GM12878 (cell line): ENCODE measurements around the gene CCDC177. TPM values are rescaled to one million over a fixed set of nuclear protein-coding genes. Genes with fewer than 3 reads are reported as not detected.

ENCODE experiments used
- ATAC-seq: fragments of 200-7000 bp; cut with Tn5 transposase; 3 replicates; pipeline ENCODE4 v1.9.1; 2020; ENCODE audit warnings: mild to moderate bottlenecking, moderate library complexity
- BruUV-seq: library from RNA; stranded (reverse); fragments of 400-500 nt; replicated peaks from 2 replicates; lab custom pipeline; 2021; lab: Mats Ljungman, UMichigan
- CTCF ChIA-PET: fragments of 300-600 bp; sonication (Branson Sonifier 250); formaldehyde crosslinking; extraction: SDS; loops from one replicate; lab custom pipeline; 2021; ENCODE audit warnings: inconsistent platforms; lab: Yijun Ruan, JAX
- POLR2A ChIA-PET: fragments of 350-600 bp; formaldehyde crosslinking; extraction: SDS; loops from one replicate; lab custom pipeline; 2021; ENCODE audit warnings: inconsistent platforms; lab: Charles Lee
- RAD21 ChIA-PET: fragments of 300-600 bp; sonication (Branson Sonifier 250); formaldehyde crosslinking; loops from one replicate; lab custom pipeline; 2023; ENCODE audit warnings: antibody characterized with exemption; ENCODE audit not compliant: unreplicated experiment; lab: Charles Lee
- SMC1A ChIA-PET: fragments of 300-600 bp; sonication (Branson Sonifier 250); formaldehyde crosslinking; loops from one replicate; lab custom pipeline; 2023; ENCODE audit not compliant: unreplicated experiment, uncharacterized antibody; lab: Charles Lee
- DNase-seq: peaks from one replicate; pipeline ENCODE4 v3.0.0-alpha.2; 2011; ENCODE audit warnings: low read depth, low spot score
- FAIRE-seq: peaks from 3 replicates; lab custom pipeline; 2011; peaks lifted over from hg19 to GRCh38; lab: Jason Lieb, UNC
- H2AFZ ChIP-seq: 2 replicates; pipeline ENCODE4 v1.6.0; 2011; ENCODE audit warnings: low read depth, low read length, control low read depth; ENCODE audit not compliant: control insufficient read depth
- H3K27ac ChIP-seq: 2 replicates; pipeline ENCODE4 v1.5.1; 2011; ENCODE audit warnings: control low read depth; ENCODE audit not compliant: control insufficient read depth, insufficient read depth
- H3K27me3 ChIP-seq, 2 experiments: replicated peaks in 1 of 2; 2 replicates each; pipeline versions ENCODE4 v1.6.0 to v1.6.1; 2011; ENCODE audit warnings: low read length in 1 of 2; ENCODE audit not compliant: control insufficient read depth in 2 of 2, insufficient read depth in 2 of 2
- H3K36me3 ChIP-seq, 2 experiments: 2 replicates each; pipeline ENCODE4 v1.5.1; 2011; ENCODE audit warnings: low read length in 1 of 2; ENCODE audit not compliant: control insufficient read depth in 2 of 2, insufficient read depth in 2 of 2
- H3K4me1 ChIP-seq: 2 replicates; pipeline ENCODE4 v1.6.1; 2011; ENCODE audit warnings: mild to moderate bottlenecking, low read length, moderate library complexity, mixed read lengths; ENCODE audit not compliant: control insufficient read depth, insufficient read depth
- H3K4me2 ChIP-seq: 2 replicates; pipeline ENCODE4 v1.6.0; 2011; ENCODE audit warnings: control low read depth; ENCODE audit not compliant: control insufficient read depth, insufficient read depth
- H3K4me3 ChIP-seq: fragments of 200-600 bp; sonication (generic); 2 replicates; pipeline ENCODE4 v1.5.1; 2016
- H3K79me2 ChIP-seq: 2 replicates; pipeline ENCODE4 v1.6.0; 2011; ENCODE audit warnings: low read length; ENCODE audit not compliant: control insufficient read depth, insufficient read depth
- H3K9ac ChIP-seq: 2 replicates; pipeline ENCODE4 v1.8.0; 2011; ENCODE audit warnings: low read length, control low read depth, mixed read lengths; ENCODE audit not compliant: control insufficient read depth, insufficient read depth
- H3K9me3 ChIP-seq: replicated peaks from 3 replicates; pipeline ENCODE4 v1.5.1; 2011; ENCODE audit warnings: mild to moderate bottlenecking, low read length; ENCODE audit not compliant: control insufficient read depth, insufficient read depth
- H4K20me1 ChIP-seq: 2 replicates; pipeline ENCODE4 v1.6.0; 2011; ENCODE audit not compliant: control insufficient read depth, insufficient read depth
- ATF7 ChIP-seq: fragments of 450-650 bp; IDR thresholded peaks from 2 replicates; pipeline ENCODE4 v1.6.1; 2016; ENCODE audit warnings: low read depth, mild to moderate bottlenecking
- BCLAF1 ChIP-seq: fragments of 450-650 bp; IDR thresholded peaks from 2 replicates; pipeline ENCODE4 v1.6.1; 2017; ENCODE audit warnings: antibody characterized with exemption, mild to moderate bottlenecking, moderate library complexity
- DPF2 ChIP-seq: fragments of 450-650 bp; IDR thresholded peaks from 2 replicates; pipeline ENCODE4 v1.6.1; 2017; ENCODE audit warnings: mild to moderate bottlenecking
- EED ChIP-seq: sonication (generic); IDR thresholded peaks from 2 replicates; pipeline ENCODE4 v1.6.1; 2016; ENCODE audit warnings: antibody characterized with exemption, low read depth
- EGR1 ChIP-seq, 2 experiments: IDR thresholded peaks; 1 replicate in 1 of 2; 2 replicates in 1 of 2; pipeline ENCODE4 v1.6.1; 2011 to 2012; ENCODE audit warnings: low read depth in 2 of 2, low read length in 2 of 2, borderline replicate concordance in 1 of 2, mild to moderate bottlenecking in 1 of 2, moderate library complexity in 1 of 2
- EZH2 ChIP-seq: IDR thresholded peaks from 2 replicates; pipeline ENCODE4 v1.6.1; 2012; ENCODE audit warnings: low read depth, mild to moderate bottlenecking, control low read depth, inconsistent platforms, low read length, borderline replicate concordance; ENCODE audit not compliant: control insufficient read depth
- FOXM1 ChIP-seq: IDR thresholded peaks from 2 replicates; pipeline ENCODE4 v1.6.1; 2012; ENCODE audit warnings: low read depth, mild to moderate bottlenecking, inconsistent platforms, low read length, moderate library complexity
- HDAC2 ChIP-seq: fragments of 200-600 bp; sonication (generic); IDR thresholded peaks from 2 replicates; pipeline ENCODE4 v1.6.1; 2017
- IKZF1 ChIP-seq: fragments of 450-650 bp; conservative IDR thresholded peaks from 2 replicates; pipeline ENCODE4 v1.6.1; 2017; ENCODE audit warnings: antibody characterized with exemption, mild to moderate bottlenecking
- MEF2A ChIP-seq: IDR thresholded peaks from 2 replicates; pipeline ENCODE4 v1.6.1; 2011; ENCODE audit warnings: low read depth, mild to moderate bottlenecking, low read length, moderate library complexity; ENCODE audit not compliant: insufficient read depth
- MLLT1 ChIP-seq: fragments of 450-650 bp; IDR thresholded peaks from 2 replicates; pipeline ENCODE4 v1.6.1; 2016; ENCODE audit warnings: mild to moderate bottlenecking
- MTA2 ChIP-seq: fragments of 450-650 bp; IDR thresholded peaks from 2 replicates; pipeline ENCODE4 v1.6.1; 2016; ENCODE audit warnings: low read depth, mild to moderate bottlenecking, moderate library complexity
- NBN ChIP-seq: fragments of 450-650 bp; IDR thresholded peaks from 2 replicates; pipeline ENCODE4 v1.6.1; 2016
- PAX5 ChIP-seq: IDR thresholded peaks from 2 replicates; pipeline ENCODE4 v1.6.1; 2011; ENCODE audit warnings: low read depth, low read length, borderline replicate concordance
- RELB ChIP-seq: fragments of 450-650 bp; IDR thresholded peaks from 2 replicates; pipeline ENCODE4 v1.6.1; 2017; ENCODE audit warnings: low read depth, mild to moderate bottlenecking, moderate library complexity
- RUNX3 ChIP-seq: IDR thresholded peaks from 2 replicates; pipeline ENCODE4 v1.6.1; 2012; ENCODE audit warnings: low read length, inconsistent platforms
- STAT3 ChIP-seq: IDR thresholded peaks from 2 replicates; pipeline ENCODE4 v1.6.1; 2011; ENCODE audit warnings: low read depth, low read length, improper control_type of control experiment
- WGBS: methylation state at CpG from one replicate; pipeline ENCODE4 v1.1.6; 2016; ENCODE audit warnings: low lambda C conversion rate; ENCODE audit not compliant: insufficient replicate concordance, insufficient coverage; ENCODE audit errors: missing lambda C conversion rate; 5-methylcytosine and 5-hydroxymethylcytosine counted together
- in situ Hi-C: fragments of 300-500 bp; cut with MboI; formaldehyde crosslinking; loops from 9 replicates; pipeline ENCODE4 v1.14.3; 2018; ENCODE audit warnings: mixed read lengths
- intact Hi-C: fragments of 100-400 bp; cut with micrococcal nuclease; formaldehyde crosslinking; loops from one replicate; pipeline ENCODE4 v1.14.2; 2022; ENCODE audit not compliant: unreplicated experiment
- polyA plus RNA-seq, 11 experiments: library from polyadenylated mRNA; depleted of rRNA in 4 of 11; unstranded in 6 of 11; stranded (reverse) in 5 of 11; fragments of >200 nt; fragmentation: Nextera tagmentation in 4 of 11; fragmentation: Illumina TruSeq in 1 of 11; extraction: Ambion mirVana in 4 of 11; extraction: Trizol in 1 of 11; gene quantifications; 1 replicate in 1 of 11; 2 replicates in 10 of 11; pipeline versions ENCODE4 v1.2.1 to v1.2.3, GENCODE V29; 2011 to 2016; ENCODE audit warnings: inconsistent platforms in 2 of 11, missing spikeins in 2 of 11, low read depth in 1 of 11
- total RNA-seq, 4 experiments: library from RNA; depleted of rRNA in 3 of 4; stranded (reverse); fragments of >200 nt in 3 of 4; fragmentation: Illumina TruSeq in 1 of 4; extraction: Trizol in 1 of 4; gene quantifications; 2 replicates each; pipeline versions ENCODE4 v1.2.1 to v1.2.3, GENCODE V29; 2013 to 2021

CCDC177 gene
- total and polyA plus RNA-seq, 10 of the 15 experiments (the other 5 are each of a cell fraction or from before 2014, with no cell fraction given), result not detected

- TF ChIP-seq BCLAF1 (no peak), EGR1 (IDR thresholded peaks at IDR 0.05; ENCODE audit: borderline replicate concordance in 1 of 2, low read depth in 2 of 2, low read length in 2 of 2) (no peak), MEF2A (0 out of 2 replicates have a peak, but pooled peaks have one; percentile 6), FOXM1 (0 out of 2 replicates have a peak, but pooled peaks have one; percentile 9), EED (no peak), IKZF1 (no peak), PAX5 (no peak), DPF2 (no peak), HDAC2 (no peak), STAT3 (no peak), RUNX3 (peak; percentile 39; the same call in 1 of the 2 replicates)
Observed at GRCh38 chr14:69620981-69621380, 46.3 kb upstream of the CCDC177 start (continued).

- DNase-seq, result no peak
- Histone ChIP-seq H3K4me2 (peak overlapping the region; percentile 99), H3K79me2 (peaks cover 99% of the 10 kb centered on the region), H2AFZ (no peak overlapping the region), H4K20me1 (no peaks in the 10 kb centered on the region; the same call in 1 of the 2 replicates), H3K4me3 (peak overlapping the region; percentile 64; the same call in 1 of the 2 replicates), H3K27ac (peak overlapping the region; percentile 97), H3K9me3 (no peaks in the 10 kb centered on the region), H3K36me3 (peaks cover 0 to 10% of the 10 kb centered on the region in 2 experiments; a peak in 3 of 4 replicates), H3K27me3 (no peaks in the 10 kb centered on the region), H3K9ac (no peak overlapping the region), H3K4me1 (peaks cover 62% of the 10 kb centered on the region)
- RAD21 ChIA-PET, result interaction anchor here (1.1 to 3.5 kb wide), 4 partner anchors 10 to 29 kb away, joined by 3 to 18 read pairs (median 4); no protein-coding TSS in a partner anchor
- intact Hi-C loops, result no loop called here
- FAIRE-seq, result no peak
- POLR2A ChIA-PET, result interaction anchor here (0.6 to 1.4 kb wide), 3 partner anchors 10 to 26 kb away, joined by 3 read pairs; no protein-coding TSS in a partner anchor
- BruUV-seq, result no TSS peak
- 40% methylated on average over 5 of the region's 5 CpGs for WGBS
- TF ChIP-seq MEF2A (no peak), RELB (peak; percentile 40; the same call in 1 of the 2 replicates), MTA2 (peak; percentile 35; the same call in 1 of the 2 replicates), MLLT1 (peak; percentile 50; the same call in 1 of the 2 replicates), EZH2 (no peak), ATF7 (peak; percentile 82), NBN (0 out of 2 replicates have a peak, but pooled peaks have one; percentile 46), IKZF1 (peak; percentile 51; the same call in 1 of the 2 replicates)
- in situ Hi-C loops, result no loop called here
- ATAC-seq, result peak; percentile 51
- SMC1A ChIA-PET, result interaction anchor here (1.2 to 11.9 kb wide), 5 partner anchors 8 to 33 kb away, joined by 4 to 164 read pairs (median 9); partner anchors contain the start of gene SUSD6
- CTCF ChIA-PET, result interaction anchor here (0.5 to 1.1 kb wide), 4 partner anchors 8 to 12 kb away, joined by 3 to 5 read pairs (median 4); no protein-coding TSS in a partner anchor
Observed at GRCh38 chr14:69620211-69620611, 45.5 kb upstream of the CCDC177 start.
